ENCODE results near the gene ZNF688. TPM values are rescaled to one million over a fixed set of nuclear protein-coding genes. Genes with fewer than 3 reads are reported as not detected.

Gene ZNF688
- total and polyA plus RNA-seq, 2 experiments from 2014 or later: 22.0 to 25.0 TPM

DNA sequence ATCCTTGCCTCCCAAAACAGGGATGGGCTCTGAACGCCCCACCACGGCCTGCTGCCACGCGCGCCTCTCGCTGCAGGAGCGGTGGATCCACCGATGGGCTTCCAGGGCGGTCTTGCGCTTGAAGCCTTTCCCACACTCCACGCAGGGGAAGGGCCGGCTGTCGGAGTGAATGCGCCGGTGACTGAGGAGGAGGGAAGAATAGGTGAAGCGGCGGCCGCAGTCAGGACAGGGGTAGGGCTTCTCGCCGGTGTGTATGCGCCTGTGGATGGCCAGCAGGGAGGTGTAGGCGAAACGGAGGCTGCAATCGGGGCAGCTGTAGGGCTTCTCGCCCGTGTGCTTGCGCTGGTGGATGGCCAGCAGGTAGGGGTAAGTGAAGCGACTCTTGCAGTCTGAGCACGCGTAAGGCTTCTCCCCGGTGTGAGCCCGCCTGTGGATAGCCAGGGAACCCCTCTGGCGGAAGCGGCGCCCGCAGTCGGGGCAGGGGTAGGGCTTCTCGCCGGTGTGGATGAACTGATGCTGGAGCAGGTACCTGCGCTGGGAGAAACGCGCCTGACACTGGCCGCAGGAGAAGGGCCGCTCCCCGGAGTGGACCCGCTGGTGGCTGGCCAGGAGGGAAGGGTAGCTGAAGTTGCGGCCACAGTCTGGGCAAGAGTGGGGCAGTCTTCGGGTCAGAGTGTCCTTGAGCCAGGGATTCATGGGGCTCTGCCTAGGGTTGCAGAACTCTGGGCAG is 11.3 kb upstream of the ZNF688 start:
- Histone ChIP-seq H3K4me1 (ENCODE audit: low read depth) (no peaks in the 10 kb centered on the region), H3K27me3 (no peaks in the 10 kb centered on the region), H3K9me3 (ENCODE audit: low read depth) (no peaks in the 10 kb centered on the region), H3K27ac (no peak overlapping the region), H3K4me3 (no peak overlapping the region), H3K36me3 (peaks cover 19% of the 10 kb centered on the region)
- no peak for TF ChIP-seq CTCF (IDR thresholded peaks at IDR 0.05; ENCODE audit: low read depth, low read length)
- no peak for DNase-seq (ENCODE audit: low read depth in 1 of 2, low spot score in 1 of 2)

DNA sequence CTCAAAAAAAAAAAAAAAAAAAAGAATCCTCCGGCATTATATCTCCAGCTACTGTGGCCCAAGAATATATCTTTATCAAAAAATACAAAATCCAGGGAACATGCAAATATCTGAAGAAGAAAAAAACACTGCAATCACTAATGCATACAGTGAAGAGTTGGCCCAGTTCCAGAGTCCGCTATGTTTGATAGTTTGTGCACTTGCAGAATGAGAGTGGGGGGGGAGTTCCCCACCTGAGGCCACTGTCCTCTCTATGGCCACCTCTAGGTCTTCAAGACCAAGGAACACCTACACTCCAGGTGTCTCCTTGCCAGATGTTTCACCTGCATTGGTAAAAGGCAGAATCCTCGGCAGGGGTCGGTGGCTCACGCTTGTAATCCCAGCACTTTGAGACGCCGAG is 9.9 kb upstream of the ZNF688 start:
- no peak for DNase-seq (ENCODE audit: low read depth in 1 of 2, low spot score in 1 of 2)
- no peaks in the 10 kb centered on the region for H3K9me3 ChIP-seq (ENCODE audit: low read depth)
- no peak overlapping the region for H3K4me3 ChIP-seq
- H3K27ac ChIP-seq: no peak overlapping the region
- H3K4me1 ChIP-seq (ENCODE audit: low read depth): no peaks in the 10 kb centered on the region
- TF ChIP-seq CTCF (IDR thresholded peaks at IDR 0.05; ENCODE audit: low read depth, low read length): no peak
- H3K27me3 ChIP-seq: no peaks in the 10 kb centered on the region
- H3K36me3 ChIP-seq: peaks cover 19% of the 10 kb centered on the region

- no peak overlapping the region for H3K4me3 ChIP-seq
- DNase-seq (ENCODE audit: low read depth in 1 of 2, low spot score in 1 of 2): no peak
- H3K27me3 ChIP-seq: no peaks in the 10 kb centered on the region
- no peaks in the 10 kb centered on the region for H3K9me3 ChIP-seq (ENCODE audit: low read depth)
- no peak for TF ChIP-seq CTCF (IDR thresholded peaks at IDR 0.05; ENCODE audit: low read depth, low read length)
- H3K27ac ChIP-seq: no peak overlapping the region
- H3K36me3 ChIP-seq: peaks cover 2% of the 10 kb centered on the region
- peaks cover 8% of the 10 kb centered on the region for H3K4me1 ChIP-seq (ENCODE audit: low read depth)
Measured at GRCh38 chr16:30574678-30575077, 3.2 kb upstream of the ZNF688 start.

- peak overlapping the region; percentile 70 for H3K4me3 ChIP-seq
- H3K27me3 ChIP-seq: no peaks in the 10 kb centered on the region
- H3K9me3 ChIP-seq (ENCODE audit: low read depth): no peaks in the 10 kb centered on the region
- TF ChIP-seq CTCF (IDR thresholded peaks at IDR 0.05; ENCODE audit: low read depth, low read length): no peak
- peaks cover 8% of the 10 kb centered on the region for H3K4me1 ChIP-seq (ENCODE audit: low read depth)
- H3K36me3 ChIP-seq: no peaks in the 10 kb centered on the region
- H3K27ac ChIP-seq: peak overlapping the region; percentile 87
- DNase-seq (ENCODE audit: low read depth in 1 of 2, low spot score in 1 of 2): peak; percentile 33 to 76
Measured at GRCh38 chr16:30570636-30571444, 674 bp downstream of the ZNF688 start.

DNA sequence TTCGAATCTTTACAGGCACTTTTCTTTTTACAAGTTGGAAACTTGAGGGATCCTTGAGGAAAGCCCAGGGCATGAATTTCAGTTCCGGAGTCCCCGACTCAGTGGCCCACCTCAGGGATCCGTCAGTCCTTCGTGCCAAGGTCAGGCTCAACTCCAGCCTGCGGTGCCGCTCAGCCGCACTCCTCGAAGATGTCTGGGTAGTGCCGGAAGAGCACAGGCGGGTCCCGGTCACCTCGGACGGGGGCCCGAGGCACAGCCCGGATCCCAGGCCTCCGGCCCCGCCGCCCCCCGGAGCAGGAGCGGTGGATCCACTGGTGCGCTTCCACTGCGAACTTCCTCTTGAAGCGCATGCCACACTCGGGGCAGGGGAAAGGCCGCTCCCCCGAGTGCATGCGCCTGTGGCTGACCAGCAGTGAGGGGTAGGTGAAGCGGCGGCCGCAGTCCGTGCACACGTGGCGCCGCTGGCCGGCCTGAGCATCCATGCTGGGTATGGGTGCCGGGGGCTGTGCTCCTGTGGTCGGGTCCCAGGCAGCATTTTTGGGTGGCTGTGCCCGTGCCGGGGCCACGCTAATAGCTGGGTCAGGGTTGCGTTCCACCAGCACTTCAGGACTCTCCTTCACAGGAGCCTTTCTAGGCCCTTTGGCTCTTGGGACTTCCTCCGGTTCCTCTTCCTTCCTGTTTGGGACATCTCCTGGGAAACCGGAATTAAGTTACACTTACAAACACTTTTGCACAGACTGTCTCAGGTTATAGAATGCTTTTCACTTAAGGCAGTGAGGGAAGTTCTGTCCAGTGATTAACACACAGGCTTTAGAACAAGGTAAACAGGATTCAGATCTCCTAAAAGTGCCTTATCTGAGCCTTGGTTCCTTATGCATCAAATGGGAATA is 1.5 kb downstream of the ZNF688 start:
- peaks cover 8% of the 10 kb centered on the region for H3K4me1 ChIP-seq (ENCODE audit: low read depth)
- TF ChIP-seq CTCF (IDR thresholded peaks at IDR 0.05; ENCODE audit: low read depth, low read length): no peak
- H3K27ac ChIP-seq: peak overlapping the region; percentile 31
- H3K4me3 ChIP-seq: no peak overlapping the region
- H3K36me3 ChIP-seq: no peaks in the 10 kb centered on the region
- no peaks in the 10 kb centered on the region for H3K27me3 ChIP-seq
- DNase-seq (ENCODE audit: low read depth in 1 of 2, low spot score in 1 of 2): no peak
- H3K9me3 ChIP-seq (ENCODE audit: low read depth): no peaks in the 10 kb centered on the region

Measured in cardiac muscle cell (in vitro differentiated cells and primary cell).